GM12878 (cell line): ENCODE data around the gene DOCK9. TPM values are rescaled to one million over a fixed set of nuclear protein-coding genes. Genes with fewer than 3 reads are reported as not detected.

ENCODE experiments used
- E2F8 ChIP-seq: fragments of 450-650 bp; IDR thresholded peaks from 2 replicates; pipeline ENCODE4 v1.6.1; 2018; ENCODE audit warnings: mild to moderate bottlenecking, low read depth, moderate library complexity; ENCODE audit not compliant: partially characterized antibody
- JUND ChIP-seq: IDR thresholded peaks from 2 replicates; pipeline ENCODE4 v1.6.1; 2012; ENCODE audit warnings: low read depth, mild to moderate bottlenecking, low read length, improper control_type of control experiment, moderate library complexity
- POU2F2 ChIP-seq: IDR thresholded peaks from 3 replicates; pipeline ENCODE4 v1.6.1; 2011; ENCODE audit warnings: low read depth, mild to moderate bottlenecking, low read length, borderline replicate concordance
- polyA plus RNA-seq, 11 experiments: library from polyadenylated mRNA; depleted of rRNA in 4 of 11; unstranded in 6 of 11; stranded (reverse) in 5 of 11; fragments of >200 nt; fragmentation: Nextera tagmentation in 4 of 11; fragmentation: Illumina TruSeq in 1 of 11; extraction: Ambion mirVana in 4 of 11; extraction: Trizol in 1 of 11; gene quantifications; 1 replicate in 1 of 11; 2 replicates in 10 of 11; pipeline versions ENCODE4 v1.2.1 to v1.2.3, GENCODE V29; 2011 to 2016; ENCODE audit warnings: inconsistent platforms in 2 of 11, missing spikeins in 2 of 11, low read depth in 1 of 11
- total RNA-seq, 4 experiments: library from RNA; depleted of rRNA in 3 of 4; stranded (reverse); fragments of >200 nt in 3 of 4; fragmentation: Illumina TruSeq in 1 of 4; extraction: Trizol in 1 of 4; gene quantifications; 2 replicates each; pipeline versions ENCODE4 v1.2.1 to v1.2.3, GENCODE V29; 2013 to 2021
- TF ChIP-seq, protein P1 (sequence below): fragments of 150-350 bp; IDR thresholded peaks from 2 replicates; pipeline ENCODE4 v1.6.1; 2016; ENCODE audit warnings: low read depth, low read length
- TF ChIP-seq, protein P2 (sequence below): IDR thresholded peaks from 2 replicates; pipeline ENCODE4 v1.6.1; 2011; ENCODE audit warnings: borderline replicate concordance, low read depth, mild to moderate bottlenecking, moderate library complexity, low read length; ENCODE audit not compliant: insufficient read depth, poor library complexity, severe bottlenecking

The DOCK9 gene
- total and polyA plus RNA-seq, 10 of the 15 experiments (the other 5 are each of a cell fraction or from before 2014, with no cell fraction given), result 0.09 to 2.9 (median 0.74) TPM

DNA sequence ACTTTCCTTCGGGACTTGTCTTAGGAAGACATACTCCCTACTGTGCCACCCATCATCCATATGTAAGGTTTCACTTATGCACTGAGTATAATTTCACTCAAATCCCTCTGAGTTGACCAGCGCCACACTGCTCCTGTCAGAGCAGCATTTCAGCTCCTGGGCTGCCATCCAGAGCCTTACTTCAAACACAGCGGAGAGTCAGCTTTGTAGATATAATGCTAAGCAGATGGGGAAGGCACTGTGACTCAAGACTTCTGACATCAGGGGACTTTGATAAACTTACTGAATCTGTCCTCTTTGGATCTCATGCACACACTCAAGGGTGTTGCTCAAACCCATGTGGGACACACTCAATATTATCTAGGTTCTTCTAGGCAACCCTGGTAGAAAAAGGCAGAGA is 34.9 kb downstream of the DOCK9 start (continued):
- TF ChIP-seq E2F8, result no peak
- TF ChIP-seq, protein P1, sequence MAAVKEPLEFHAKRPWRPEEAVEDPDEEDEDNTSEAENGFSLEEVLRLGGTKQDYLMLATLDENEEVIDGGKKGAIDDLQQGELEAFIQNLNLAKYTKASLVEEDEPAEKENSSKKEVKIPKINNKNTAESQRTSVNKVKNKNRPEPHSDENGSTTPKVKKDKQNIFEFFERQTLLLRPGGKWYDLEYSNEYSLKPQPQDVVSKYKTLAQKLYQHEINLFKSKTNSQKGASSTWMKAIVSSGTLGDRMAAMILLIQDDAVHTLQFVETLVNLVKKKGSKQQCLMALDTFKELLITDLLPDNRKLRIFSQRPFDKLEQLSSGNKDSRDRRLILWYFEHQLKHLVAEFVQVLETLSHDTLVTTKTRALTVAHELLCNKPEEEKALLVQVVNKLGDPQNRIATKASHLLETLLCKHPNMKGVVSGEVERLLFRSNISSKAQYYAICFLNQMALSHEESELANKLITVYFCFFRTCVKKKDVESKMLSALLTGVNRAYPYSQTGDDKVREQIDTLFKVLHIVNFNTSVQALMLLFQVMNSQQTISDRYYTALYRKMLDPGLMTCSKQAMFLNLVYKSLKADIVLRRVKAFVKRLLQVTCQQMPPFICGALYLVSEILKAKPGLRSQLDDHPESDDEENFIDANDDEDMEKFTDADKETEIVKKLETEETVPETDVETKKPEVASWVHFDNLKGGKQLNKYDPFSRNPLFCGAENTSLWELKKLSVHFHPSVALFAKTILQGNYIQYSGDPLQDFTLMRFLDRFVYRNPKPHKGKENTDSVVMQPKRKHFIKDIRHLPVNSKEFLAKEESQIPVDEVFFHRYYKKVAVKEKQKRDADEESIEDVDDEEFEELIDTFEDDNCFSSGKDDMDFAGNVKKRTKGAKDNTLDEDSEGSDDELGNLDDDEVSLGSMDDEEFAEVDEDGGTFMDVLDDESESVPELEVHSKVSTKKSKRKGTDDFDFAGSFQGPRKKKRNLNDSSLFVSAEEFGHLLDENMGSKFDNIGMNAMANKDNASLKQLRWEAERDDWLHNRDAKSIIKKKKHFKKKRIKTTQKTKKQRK, result no peak
- TF ChIP-seq, protein P2, sequence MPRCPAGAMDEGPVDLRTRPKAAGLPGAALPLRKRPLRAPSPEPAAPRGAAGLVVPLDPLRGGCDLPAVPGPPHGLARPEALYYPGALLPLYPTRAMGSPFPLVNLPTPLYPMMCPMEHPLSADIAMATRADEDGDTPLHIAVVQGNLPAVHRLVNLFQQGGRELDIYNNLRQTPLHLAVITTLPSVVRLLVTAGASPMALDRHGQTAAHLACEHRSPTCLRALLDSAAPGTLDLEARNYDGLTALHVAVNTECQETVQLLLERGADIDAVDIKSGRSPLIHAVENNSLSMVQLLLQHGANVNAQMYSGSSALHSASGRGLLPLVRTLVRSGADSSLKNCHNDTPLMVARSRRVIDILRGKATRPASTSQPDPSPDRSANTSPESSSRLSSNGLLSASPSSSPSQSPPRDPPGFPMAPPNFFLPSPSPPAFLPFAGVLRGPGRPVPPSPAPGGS, result no peak
- TF ChIP-seq POU2F2, result no peak
- TF ChIP-seq JUND, result no peak
- TF ChIP-seq, all 136 proteins: peak for 0
